ENCODE measurements around the gene EGLN1.
"Not testable (repeated sequence)": the region's sequence is repeated elsewhere in the genome, so short reads cannot be mapped to it uniquely, and the experiment has no call there.

The EGLN1 gene

GRCh38 chr1:231357187-231357772 is 64.8 kb downstream of the EGLN1 start:
- DNase-seq, result no peak

- DNase-seq, result no peak
These were observed 66.9 kb downstream of the EGLN1 start for GRCh38 chr1:231355171-231355570.

GRCh38 chr1:231354330-231355020 is 67.6 kb downstream of the EGLN1 start:
- DNase-seq, result no peak

DNA sequence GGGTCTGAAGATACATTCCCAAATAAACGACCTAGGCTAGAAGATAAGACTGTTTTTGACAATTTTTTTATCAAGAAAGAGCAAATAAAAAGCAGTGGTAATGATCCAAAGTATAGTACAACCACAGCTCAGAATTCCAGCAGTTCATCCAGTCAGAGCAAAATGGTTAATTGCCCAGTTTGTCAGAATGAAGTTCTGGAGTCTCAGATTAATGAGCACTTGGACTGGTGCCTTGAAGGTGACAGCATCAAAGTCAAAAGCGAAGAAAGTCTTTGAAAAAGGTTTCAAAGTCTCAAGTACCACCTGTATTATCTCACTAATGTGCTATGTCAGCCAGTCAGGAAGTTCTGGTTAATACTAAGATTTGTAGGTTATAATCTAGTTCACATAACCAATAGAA is 69.0 kb downstream of the EGLN1 start:
- DNase-seq, result no peak

DNA sequence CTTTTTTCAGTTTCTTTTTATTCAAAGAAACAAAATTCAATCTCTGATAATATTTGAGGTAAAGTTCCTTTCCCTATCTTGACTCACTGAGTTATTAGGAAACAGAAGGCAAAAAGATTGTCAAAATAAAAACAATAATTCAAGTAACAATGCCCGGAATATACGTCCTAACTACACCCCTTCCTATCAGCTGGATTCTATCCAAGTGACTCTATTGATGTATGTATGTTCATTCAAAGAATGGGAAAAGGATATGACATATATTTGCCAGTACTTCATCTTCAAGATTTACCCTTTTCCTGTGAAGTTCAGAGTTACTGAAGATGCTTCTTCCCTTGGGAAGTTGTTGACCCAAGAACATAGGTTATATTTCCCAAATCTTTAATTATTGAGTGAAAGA is 70.3 kb downstream of the EGLN1 start:
- DNase-seq, result no peak

DNA sequence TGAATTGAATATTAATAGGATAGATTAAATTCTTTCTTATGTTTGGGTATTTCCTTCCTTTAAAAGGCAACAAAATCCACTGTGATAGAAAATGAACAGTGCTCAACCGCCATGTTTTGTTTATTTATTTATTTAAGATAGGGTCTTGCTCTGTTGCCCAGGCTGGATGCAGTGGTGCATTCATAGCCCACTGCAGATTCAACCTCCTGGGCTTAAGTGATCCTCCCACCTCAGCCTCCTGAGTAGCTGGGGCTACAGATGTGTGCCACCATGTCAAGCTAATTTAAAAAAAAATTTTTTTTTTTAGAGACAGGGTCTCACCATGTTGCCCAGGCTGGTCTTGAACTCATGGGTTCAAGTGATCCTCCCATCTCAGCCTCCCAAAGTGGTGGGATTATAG is 73.2 kb downstream of the EGLN1 start:
- DNase-seq, result not testable (repeated sequence)

DNA sequence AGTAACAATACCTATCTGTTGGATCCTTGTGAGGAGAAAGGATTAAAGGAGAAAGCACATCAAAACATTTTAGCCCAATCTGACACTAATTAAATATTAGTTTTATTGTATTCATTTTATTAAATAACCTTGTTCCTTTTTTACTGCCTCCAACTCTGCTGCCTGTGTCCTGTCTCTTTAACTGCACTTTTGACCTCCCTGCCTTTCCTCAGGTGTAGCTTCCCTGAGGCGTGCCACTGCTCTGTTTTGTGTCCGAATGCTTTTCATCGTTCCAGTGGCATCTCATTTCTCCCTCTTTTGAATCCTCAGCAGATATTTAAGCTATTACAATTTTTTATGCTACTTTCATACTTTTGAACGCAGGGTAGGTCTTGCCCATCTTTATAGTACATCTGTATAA is 73.6 kb downstream of the EGLN1 start:
- no peak for DNase-seq

DNA sequence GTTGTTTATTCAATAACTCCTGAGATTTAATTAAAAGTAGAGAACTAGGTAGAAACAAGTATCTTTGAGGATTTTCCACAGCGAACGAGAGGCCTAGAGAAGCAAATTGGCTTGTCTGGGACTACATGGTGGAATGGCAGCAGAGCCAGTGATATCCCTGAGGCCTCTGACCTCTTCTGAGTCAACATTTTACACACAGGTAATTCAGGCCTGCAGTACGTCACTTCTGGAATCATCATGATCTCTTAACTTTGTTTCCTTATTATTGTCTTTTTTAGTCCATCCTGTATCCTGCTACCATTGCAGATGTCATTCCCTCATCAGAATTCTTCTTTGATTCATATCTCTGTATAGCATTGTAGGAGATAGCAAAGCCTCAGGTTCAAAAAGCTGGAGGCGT is 74.1 kb downstream of the EGLN1 start:
- DNase-seq, result no peak

GRCh38 chr1:231340328-231341013 is 81.6 kb downstream of the EGLN1 start:
- no peak for DNase-seq

DNA sequence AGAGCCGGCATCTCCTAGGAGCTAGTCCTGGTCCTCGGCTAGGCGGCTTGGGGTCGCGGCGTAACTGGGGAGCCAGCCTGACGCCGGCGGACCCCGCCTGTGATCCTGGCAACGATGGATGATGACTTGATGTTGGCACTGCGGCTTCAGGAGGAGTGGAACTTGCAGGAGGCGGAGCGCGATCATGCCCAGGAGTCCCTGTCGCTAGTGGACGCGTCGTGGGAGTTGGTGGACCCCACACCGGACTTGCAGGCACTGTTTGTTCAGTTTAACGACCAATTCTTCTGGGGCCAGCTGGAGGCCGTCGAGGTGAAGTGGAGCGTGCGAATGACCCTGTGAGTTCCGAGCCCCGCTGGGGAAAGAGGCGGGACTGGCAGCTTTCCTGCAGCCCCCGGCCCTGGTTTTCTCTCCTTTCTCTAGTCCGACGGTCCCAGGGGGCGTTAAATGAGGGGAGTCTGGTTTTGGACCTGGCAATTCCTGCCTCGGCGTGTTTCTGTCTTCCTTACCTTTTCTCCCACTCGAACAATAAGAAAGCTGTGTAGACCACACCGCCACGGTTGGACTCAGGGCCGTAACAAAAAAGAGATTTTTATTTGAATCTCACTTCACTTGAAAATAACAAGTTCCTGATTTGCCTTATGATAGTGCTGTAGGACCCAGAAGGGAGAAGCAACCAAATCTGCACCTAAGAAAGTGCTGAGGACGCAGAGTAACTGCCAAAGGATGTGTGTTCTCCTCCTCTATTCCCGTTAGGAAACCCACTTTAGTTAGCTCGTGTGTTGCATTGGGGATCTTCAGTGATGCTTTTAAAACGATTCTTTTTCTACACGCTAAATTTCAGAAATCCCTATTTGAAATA is 83.6 kb downstream of the EGLN1 start, which contains the start of gene SPRTN:
TSS of gene SPRTN (plus strand) at position 24 of the 859 bp plus-strand sequence. CDS start at position 115, 91 bp downstream.
- no peak for DNase-seq

DNA sequence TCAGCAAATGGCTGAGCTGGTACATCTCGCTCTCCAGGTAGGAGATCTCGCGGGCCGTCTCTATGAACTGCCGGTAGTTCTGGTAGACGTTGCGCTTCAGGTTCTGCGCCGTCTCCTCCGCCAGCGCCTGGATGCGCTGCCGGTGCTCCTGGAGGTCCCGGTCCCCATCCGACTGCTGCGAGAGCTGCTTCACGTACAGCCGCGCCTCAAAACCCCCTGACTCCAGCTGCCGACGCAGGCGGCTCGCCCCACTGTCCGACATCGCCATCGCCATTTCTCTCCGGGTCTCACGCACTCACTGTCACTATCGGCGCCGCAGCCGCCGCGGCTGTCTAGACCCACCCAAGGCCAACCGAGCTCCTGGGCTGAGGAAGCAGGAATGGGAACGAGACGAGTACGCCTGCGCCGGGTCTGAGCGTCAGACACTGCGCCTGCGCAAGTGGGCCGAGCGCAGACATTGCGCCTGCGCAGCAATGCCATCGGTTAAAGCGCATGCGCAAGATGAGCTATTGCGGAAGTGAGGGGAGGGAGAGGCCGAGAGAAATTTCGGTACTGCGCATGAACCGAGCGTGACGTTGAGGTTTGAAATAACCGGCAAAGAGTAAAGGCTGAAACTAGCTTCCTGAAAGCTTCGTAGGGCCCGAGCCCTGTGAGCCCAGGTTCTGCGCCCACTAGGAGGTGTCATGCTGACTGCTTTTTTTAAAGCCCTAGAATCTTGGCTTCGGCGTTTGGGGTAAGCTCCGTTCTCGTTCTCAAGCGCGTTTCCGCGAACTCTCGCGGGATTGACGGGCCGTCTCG is 84.4 kb downstream of the EGLN1 start, which contains the start of gene EXOC8:
TSS of gene EXOC8 (minus strand) at position 381 of the 798 bp plus-strand sequence. CDS start at position 274, 107 bp downstream.
- DNase-seq, result peak; percentile 95 to 96

DNA sequence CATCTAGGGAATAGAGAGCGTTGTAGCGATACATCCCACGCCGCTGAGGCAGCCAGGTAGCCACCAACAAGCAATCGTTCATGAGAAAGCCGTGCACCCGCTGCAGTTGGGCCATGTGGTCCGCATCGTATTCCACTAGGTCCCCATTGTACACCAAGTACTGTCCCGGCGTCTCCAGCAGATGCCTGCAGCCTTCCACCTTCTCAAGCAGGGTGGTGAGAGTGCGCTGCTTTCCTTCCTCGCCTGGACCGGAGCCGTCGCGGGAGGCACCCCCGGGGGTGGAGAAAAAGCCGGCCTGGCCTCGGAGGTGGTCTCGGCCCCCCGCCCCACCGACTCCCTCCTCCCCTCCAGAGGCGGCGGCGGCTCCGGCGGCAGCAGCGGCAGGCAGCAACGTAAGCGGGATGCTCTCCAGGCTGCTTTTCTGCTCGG is 85.0 kb downstream of the EGLN1 start:
- DNase-seq, result peak in 1 of 2 experiments; percentile 11

DNA sequence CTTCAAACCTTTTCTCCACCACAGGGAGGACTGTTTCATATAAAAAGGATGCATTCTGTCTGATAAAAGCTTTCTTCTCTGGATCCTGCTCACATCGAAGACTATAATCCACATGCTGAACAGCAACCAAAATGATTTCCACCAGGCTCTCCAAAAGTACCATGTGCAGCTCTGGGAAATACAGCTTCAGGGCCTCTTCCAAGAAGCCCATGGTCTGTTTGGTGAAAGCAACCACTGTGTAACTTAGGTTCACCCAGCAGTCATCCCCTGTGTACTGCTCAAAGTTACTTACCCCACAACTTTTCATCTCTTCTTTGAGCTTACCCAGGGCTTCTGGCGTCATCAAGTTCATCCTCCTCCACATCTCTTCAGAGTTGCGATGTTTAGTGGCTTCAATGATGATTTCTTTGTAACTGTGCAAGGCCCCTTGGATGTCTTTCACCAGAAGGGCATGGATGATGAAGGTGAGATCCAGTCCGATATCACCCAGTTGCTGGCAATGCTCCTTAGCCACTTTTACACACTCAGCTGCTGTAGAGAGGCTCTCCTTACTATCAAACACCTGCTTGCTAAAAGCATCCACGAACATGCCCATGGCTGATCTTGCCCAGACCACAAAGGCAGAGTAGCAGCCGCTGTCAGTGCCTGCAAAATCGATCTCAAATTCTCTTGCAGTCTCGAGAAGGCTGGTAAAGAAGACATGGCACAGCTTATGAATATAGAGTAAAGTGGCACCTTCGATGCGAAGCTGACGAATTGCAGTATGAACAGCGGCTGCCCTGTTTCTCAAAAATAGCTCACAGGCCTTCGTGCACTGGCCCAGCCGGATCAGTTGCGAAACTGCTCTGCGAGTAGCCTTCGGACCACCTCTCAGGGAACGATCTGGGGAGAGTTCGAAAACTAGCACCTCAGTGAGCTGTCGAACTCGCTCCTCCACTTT is 86.2 kb downstream of the EGLN1 start:
- no peak for DNase-seq

DNA sequence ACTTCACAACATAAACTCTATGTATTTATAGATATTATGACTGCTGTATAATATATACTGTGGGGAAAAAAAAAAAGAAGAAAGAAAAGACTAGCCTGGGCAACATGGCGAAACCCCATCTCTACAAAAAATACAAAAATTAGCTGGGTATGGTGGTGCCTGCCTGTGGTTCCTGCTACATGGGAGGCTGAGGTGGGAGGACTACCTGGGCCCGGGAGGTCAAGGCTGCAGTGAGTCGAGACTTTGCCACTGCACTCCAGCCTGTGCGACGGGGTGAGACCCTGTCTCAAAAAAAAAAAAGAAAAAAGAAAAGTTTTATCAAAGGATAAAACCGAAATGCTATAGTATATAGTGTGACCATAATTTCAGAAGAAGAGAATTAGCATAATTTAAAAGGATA is 87.1 kb downstream of the EGLN1 start:
- DNase-seq, result no peak

DNA sequence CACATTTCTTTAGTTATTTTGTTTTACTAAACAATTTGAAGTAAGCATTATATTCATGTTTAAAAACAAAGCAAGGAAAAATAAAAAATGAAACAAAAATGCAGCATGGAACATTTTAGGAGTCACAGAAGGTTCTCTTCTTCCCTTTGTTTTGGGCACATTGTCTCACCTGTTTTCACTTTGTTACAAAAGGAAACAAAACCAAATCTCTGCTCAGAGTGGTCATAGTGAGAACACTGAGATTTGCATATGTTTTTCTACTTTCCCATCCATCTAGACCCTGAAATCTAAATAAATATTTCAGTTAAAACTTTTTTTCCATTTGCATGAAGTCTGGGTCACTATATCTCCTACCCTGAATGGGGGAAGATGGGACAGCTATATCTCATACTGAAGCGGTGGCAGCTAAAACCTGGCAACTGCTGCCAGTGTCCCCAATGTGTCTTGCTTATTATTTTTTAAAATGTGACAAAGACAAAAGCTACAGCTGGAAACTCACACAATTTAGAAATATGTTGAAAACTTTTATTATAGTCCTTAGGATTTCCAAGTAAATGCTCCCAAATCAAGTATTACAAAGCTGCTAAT is 87.9 kb downstream of the EGLN1 start:
- no peak for DNase-seq

DNA sequence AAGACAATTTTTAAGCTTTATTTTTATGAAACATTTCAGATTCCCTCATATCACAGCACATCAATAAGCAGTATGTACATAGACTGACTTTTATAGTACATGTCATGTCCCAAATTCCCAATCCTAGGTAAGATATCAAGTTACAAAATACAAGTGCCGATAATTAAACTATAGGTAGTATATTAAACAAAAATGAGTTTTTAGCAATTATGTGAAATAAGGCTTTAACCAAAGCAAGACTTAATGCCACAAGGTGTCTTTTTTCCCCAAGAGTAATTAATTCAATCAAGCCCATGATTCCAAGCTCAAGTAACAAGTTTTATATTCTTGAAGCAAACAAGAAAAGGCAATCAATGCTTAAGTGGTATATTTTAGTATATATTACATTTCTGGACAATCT is 89.3 kb downstream of the EGLN1 start:
- DNase-seq, result no peak

GRCh38 chr1:231329483-231329882 is 92.6 kb downstream of the EGLN1 start:
- no peak for DNase-seq

DNA sequence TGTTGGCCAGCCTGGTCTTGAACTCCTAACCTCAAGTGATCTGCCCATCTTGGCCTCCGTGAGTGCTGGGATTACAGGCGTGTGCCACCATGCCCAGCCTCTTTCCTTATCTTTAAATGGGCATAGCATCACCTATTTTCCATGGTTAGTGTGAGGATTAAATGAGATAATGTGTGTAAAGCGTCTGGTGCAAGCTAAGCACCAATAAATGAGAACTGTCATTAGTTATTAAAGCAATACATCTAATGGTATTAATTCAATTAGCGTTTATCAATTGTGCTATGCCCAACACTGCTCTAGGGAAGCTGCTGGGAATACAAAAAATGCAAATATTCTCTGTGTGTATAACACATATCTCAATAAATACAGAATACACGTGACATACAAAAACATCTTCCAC is 94.5 kb downstream of the EGLN1 start:
- DNase-seq, result no peak

GRCh38 chr1:231326248-231326647 is 95.8 kb downstream of the EGLN1 start:
- DNase-seq, result no peak

DNA sequence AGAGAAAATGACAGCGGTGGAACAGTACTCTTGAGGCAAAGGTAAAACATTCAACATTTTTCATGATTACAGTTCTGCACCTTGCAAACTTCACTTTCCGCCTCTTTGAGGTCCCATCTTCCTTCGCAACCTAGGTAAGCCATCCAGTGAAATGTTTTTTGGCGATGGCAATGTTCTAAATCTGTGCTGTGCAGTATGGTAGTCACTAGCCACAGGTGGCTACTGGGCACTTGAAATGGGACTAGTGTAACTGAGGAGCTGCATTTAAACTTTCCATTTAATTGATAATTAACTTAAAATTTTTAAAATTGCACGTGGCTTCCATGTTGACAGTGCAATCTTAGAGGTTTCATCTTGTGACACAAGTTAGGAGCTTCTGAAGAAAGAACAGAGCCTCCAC is 97.4 kb downstream of the EGLN1 start:
- DNase-seq, result no peak

Data from stimulated activated CD4-positive, alpha-beta T cell treated with anti-CD3 and anti-CD28 coated beads, Interleukin-4, amount 100 ng/mL, for 4 hours (primary cell).